ENCODE measurements around the gene UBTF.
A peak's percentile ranks its signal among the peaks of the same experiment; 100 is the strongest.

UBTF gene

DNA sequence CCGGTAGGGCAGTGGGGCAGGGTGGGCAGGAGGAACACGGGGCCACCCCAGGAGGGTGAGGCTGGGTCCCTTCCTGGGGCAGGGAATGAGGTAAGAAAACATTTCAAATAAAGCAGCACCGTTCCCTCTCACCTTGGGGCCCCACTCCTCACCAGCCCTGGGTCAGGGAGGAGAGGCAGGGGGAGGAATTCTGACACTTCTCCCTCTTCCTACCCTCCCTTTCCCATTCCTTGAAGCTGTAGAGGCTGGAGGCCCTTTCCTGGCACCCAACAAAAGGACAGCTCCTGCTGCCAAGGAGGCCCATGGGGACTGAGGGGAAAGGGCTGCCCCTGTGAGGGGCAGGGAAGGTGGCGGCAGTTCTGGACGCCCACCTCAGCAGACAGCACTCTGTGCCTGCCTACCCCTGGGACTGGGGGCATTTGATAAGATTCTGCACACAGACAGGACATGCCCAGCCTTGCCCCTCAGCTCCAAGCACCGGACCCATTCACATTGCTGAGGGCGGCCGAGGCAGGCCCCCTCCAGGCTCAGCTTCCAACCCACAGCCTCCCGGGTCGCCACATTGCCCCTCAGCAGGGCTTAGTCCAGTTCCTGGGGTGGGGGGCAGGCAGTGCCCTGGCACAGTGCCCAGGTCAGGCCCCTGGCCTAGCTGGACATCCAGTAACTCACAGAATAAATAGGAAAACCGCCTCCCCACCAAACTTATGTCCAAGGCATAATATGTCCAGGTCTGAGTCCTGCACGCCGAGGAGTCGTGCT is 26.0 kb downstream of the UBTF start:
- DNase-seq: no peak

GRCh38 chr17:44192750-44193149 is 26.7 kb downstream of the UBTF start:
- no peak for DNase-seq

DNA sequence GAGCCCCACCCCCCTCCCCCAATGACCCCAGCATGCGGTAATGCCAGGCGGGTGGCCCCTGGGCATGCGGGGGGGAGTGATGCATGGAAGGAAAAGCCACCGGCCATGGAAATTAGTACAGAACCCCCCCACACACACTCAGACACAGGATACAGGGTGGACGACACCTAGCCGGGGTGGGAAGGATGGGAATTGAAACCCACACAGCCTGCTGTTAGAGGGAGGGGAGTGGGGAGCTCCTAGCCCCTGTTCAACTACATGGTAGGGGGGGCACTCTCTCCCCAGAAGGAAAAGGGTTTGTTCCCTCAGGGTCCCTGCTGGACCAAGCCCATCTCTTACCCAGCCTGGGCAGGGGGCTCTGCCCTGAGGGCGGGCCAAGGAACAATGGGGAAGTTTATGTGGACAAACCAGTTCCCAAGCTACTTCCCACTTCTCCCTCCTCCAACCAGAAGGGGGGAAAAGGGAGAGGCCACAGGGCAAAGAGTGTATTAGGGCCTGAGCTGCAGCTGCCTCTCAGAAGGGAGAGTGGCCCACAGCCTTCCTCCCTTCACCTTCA is 27.5 kb downstream of the UBTF start:
- no peak for DNase-seq

GRCh38 chr17:44191369-44191768 is 28.1 kb downstream of the UBTF start:
- DNase-seq: no peak

- DNase-seq: no peak
Observed at GRCh38 chr17:44190481-44190880, 29.0 kb downstream of the UBTF start.

GRCh38 chr17:44188576-44189403 is 30.7 kb downstream of the UBTF start:
- DNase-seq: no peak

DNA sequence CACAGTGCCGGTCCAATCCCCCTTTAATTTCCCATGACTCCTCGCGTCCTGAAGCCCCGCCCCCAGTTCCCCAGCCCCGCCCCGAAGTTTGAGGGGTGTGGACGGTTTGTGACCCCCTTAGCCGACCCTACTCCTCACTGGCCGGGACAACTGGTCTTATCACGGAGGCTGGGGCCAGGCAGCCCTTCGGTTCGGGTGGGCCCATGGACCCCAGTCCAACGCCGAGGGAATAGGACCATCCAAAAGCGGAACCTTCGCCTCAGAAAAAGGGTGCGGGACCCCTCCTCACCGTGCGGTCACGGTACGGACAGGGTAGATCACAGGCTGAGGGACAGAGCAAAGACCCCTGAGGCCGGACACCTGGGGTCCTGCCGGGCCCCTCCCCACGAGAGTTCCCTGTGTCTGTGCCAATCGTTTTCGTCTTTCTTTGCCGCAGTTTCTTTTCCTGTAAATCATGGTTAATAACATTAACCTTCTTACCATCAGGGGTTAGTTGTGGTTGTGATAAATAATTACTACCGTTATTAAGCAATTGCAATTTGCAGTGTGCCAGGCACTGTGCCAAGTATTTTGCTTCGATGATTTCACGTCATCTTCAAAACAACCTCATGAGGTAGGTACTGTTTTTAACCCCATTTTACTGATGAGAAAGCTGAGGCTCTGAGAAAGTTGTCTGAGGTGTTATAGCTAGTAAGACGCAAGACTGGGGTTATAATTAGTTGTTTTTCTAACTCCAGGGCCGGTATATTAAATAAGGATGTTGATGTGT is 32.2 kb downstream of the UBTF start:
- DNase-seq: no peak

- peak; percentile 98 for DNase-seq
Observed at GRCh38 chr17:44186307-44187130, 33.0 kb downstream of the UBTF start, which contains the start of gene TMUB2. TMUB2 (plus strand) TSS chr17:44186972; CDS start chr17:44187709, 737 bp downstream.

- DNase-seq: no peak
Observed at GRCh38 chr17:44184212-44184810, 35.2 kb downstream of the UBTF start.

GRCh38 chr17:44183024-44183423 is 36.5 kb downstream of the UBTF start:
- no peak for DNase-seq

DNA sequence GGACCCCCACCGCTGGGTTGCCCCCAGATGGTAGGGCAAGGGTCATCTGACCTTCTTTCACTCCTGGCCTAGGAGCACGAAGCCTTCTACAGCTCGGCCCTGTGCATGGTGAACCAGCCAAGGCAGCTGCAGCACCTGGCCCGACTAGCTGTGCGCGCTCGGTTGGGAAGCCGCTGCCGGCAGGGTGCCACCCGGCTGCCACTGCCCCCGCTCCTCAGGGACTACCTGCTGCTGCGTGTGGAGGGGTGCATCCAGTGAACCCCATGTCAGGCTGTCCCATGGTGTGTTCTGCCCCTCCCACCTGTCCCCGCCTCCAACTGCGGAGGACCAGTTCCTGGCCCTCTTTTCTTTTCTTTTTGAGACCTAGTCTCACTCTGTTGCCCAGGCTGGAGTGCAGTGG is 41.3 kb downstream of the UBTF start:
- DNase-seq: no peak

- no peak for DNase-seq
Observed at GRCh38 chr17:44177640-44178039, 41.8 kb downstream of the UBTF start.

DNA sequence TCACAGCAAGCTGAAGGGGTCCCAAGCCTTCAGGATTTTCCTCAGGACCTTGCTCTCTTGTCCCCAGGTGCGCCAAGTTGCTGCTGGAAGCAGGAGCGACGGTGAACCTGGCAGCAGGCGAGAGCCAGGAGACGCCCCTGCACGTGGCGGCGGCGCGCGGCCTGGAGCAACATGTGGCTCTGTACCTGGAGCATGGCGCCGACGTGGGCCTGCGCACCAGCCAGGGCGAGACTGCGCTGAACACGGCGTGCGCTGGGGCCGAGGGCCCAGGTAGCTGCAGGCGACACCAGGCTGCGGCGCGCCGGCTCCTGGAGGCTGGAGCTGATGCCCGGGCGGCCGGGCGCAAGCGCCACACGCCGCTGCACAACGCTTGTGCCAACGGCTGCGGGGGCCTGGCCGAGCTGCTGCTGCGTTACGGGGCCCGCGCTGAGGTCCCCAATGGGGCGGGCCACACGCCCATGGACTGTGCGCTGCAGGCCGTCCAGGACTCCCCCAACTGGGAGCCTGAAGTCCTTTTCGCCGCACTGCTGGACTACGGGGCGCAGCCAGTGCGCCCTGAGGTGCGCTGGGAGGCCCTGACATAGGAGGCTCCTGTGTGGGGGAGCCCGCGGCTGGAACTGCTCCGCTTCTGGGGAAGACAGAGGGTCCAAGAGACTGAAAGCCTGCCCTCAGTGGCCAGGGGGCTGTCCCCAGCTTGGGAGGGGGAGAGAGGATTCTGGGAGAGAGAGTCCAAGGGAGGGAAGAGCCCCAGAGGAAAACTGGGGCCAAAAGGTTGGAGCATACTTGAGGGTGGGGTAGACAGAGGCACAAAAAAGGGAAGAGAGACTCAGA is 42.6 kb downstream of the UBTF start:
- no peak for DNase-seq

DNA sequence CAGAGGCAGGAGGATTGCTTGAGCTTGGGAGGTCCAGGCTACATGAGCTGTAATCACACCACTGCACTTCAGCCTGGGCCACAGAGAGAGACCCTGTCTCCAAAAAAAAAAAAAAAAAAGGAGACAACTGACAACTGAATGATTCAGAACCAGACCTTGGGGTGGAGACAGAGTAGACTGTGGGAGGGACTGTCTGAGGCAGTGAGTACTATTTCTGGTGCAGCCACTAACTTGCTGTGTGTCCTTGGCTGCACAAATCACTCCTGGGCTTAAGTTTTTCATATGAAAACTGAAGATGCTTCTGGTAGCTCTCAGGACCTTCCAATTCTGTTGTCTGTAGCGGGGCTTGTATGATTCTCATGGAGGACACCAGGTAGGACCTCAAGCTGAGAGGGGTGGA is 43.2 kb downstream of the UBTF start:
- DNase-seq: no peak

DNA sequence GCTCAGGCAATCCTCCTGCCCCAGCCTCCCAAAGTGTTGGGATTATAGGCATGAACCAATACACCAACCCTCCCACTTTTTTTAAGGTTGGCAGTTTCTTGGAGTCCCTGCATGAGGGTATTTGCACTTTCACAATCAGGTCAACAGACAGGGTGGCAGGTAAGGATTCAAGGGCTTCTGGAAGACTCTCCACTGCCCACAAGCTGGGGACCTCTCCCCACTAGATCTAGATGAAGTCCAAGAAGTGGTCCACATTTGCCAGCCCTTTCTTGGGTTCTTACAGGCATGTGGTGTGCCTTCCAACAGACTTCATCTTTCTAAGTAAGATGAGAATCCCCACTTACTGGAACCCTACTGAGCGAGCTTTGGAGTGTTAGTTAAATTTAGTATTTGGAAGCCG is 45.0 kb downstream of the UBTF start:
- DNase-seq: no peak

DNA sequence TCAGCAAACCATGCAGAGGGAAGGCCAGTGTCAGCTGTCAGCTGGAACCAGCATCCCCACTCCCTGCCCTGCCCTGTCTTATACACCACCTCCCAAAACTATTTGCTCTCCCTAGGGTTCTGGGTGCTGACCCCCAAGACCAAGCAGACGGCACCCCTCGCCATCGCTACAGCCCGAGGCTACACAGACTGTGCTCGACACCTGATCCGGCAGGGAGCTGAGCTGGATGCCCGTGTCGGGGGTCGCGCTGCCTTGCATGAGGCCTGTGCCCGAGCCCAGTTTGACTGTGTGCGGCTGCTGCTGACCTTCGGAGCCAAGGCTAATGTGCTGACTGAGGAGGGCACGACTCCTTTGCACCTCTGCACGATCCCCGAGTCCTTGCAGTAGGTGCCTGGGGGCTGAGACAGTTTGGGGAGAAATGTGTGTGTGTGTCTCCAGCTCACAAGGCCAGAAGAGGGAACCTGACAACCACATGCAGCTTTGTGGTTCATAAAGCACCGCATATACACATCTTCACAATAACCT is 47.5 kb downstream of the UBTF start:
- no peak for DNase-seq

GRCh38 chr17:44170499-44171201 is 48.8 kb downstream of the UBTF start, which contains the start of gene ASB16:
ASB16 (plus strand) TSS chr17:44170704; CDS start chr17:44170790, 86 bp downstream.
- DNase-seq: peak; percentile 74

DNA sequence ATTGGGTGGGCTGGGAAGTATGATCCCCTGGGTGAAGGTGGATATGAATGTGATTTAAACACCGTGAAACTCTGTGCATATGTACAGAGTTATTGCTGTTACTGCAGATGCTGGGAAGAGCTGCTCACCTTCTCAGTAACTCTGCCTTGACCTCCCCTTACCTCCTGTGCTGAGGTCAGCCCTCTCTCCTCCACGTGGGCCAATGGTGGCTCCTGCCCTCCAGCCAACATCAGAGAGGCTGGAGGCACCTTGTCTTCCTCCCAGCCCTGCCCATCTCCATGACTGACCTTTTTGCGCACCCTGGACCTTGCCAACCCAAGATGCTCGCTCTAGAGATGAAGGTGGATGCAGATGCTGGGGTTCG is 49.4 kb downstream of the UBTF start:
- no peak for DNase-seq

GRCh38 chr17:44167181-44167861 is 52.2 kb downstream of the UBTF start:
- no peak for DNase-seq
